H1 (cell line): ENCODE measurements around the gene KRT80. TPM values are rescaled to one million over a fixed set of nuclear protein-coding genes. Genes with fewer than 3 reads are reported as not detected.

ENCODE experiments used
- CTCF ChIA-PET: fragments of 300-600 bp; sonication (Branson Sonifier 250); formaldehyde crosslinking; loops from one replicate; lab custom pipeline; 2021; ENCODE audit not compliant: partially characterized antibody; lab: Charles Lee
- POLR2A ChIA-PET: fragments of 300-600 bp; sonication (Branson Sonifier 250); formaldehyde crosslinking; loops from one replicate; lab custom pipeline; 2021; ENCODE audit warnings: inconsistent platforms; ENCODE audit not compliant: partially characterized antibody; lab: Charles Lee
- DNase-seq, 2 experiments: peaks; one replicate each; pipeline versions ENCODE4 v3.0.0 to v3.0.0-alpha.2; 2010 to 2022; ENCODE audit warnings: low spot score in 2 of 2, low read depth in 1 of 2, mixed read lengths in 1 of 2
- FAIRE-seq: peaks from 2 replicates; lab custom pipeline; 2011; peaks lifted over from hg19 to GRCh38; lab: Jason Lieb, UNC
- H2AFZ ChIP-seq: 2 replicates; pipeline ENCODE4 v1.8.1; 2012; ENCODE audit warnings: low read length, inconsistent platforms
- H2AK5ac ChIP-seq: 2 replicates; pipeline ENCODE4 v1.6.1; 2013; ENCODE audit warnings: low read depth, low read length
- H2BK120ac ChIP-seq: replicated peaks from 2 replicates; pipeline ENCODE3; 2013; ENCODE audit warnings: low read depth, low read length, inconsistent platforms
- H2BK12ac ChIP-seq: 2 replicates; pipeline ENCODE4 v1.6.1; 2013; ENCODE audit warnings: low read depth, low read length
- H2BK15ac ChIP-seq: 2 replicates; pipeline ENCODE4 v1.6.1; 2013; ENCODE audit warnings: low read length
- H2BK20ac ChIP-seq: 2 replicates; pipeline ENCODE4 v1.6.1; 2013; ENCODE audit warnings: low read length
- H2BK5ac ChIP-seq: 2 replicates; pipeline ENCODE4 v1.6.1; 2013; ENCODE audit warnings: low read depth, low read length
- H3K14ac ChIP-seq: 2 replicates; pipeline ENCODE4 v1.6.1; 2013; ENCODE audit warnings: inconsistent platforms; ENCODE audit not compliant: insufficient read length
- H3K18ac ChIP-seq: 2 replicates; pipeline ENCODE4 v1.6.1; 2013; ENCODE audit warnings: low read length; ENCODE audit errors: extremely low read depth
- H3K23ac ChIP-seq: 2 replicates; pipeline ENCODE4 v1.6.1; 2013; ENCODE audit warnings: inconsistent platforms; ENCODE audit not compliant: insufficient read length
- H3K23me2 ChIP-seq: 2 replicates; pipeline ENCODE4 v1.6.1; 2013; ENCODE audit warnings: low read depth, low read length
- H3K27ac ChIP-seq: 2 replicates; pipeline ENCODE4 v1.6.1; 2011; ENCODE audit warnings: low read depth, low read length, inconsistent platforms
- H3K27me3 ChIP-seq, 4 experiments: replicated peaks in 1 of 4; 1 replicate in 1 of 4; 2 replicates in 3 of 4; pipeline versions ENCODE4 v1.6.1 to v1.8.1; 2011 to 2013; ENCODE audit warnings: low read length in 3 of 4, mild to moderate bottlenecking in 3 of 4, inconsistent platforms in 2 of 4, mixed read lengths in 2 of 4, moderate library complexity in 1 of 4; ENCODE audit not compliant: control insufficient read depth in 3 of 4, insufficient read depth in 3 of 4; ENCODE audit errors: extremely low read depth in 1 of 4
- H3K36me3 ChIP-seq, 4 experiments: 2 replicates each; pipeline versions ENCODE4 v1.6.1 to v1.8.1; 2011 to 2013; ENCODE audit warnings: mild to moderate bottlenecking in 4 of 4, low read length in 3 of 4, moderate library complexity in 2 of 4, control low read depth in 1 of 4, inconsistent platforms in 1 of 4; ENCODE audit not compliant: insufficient read depth in 4 of 4, control insufficient read depth in 2 of 4
- H3K4ac ChIP-seq: replicated peaks from 2 replicates; pipeline ENCODE3; 2013; ENCODE audit warnings: low read length, low read depth, mixed read lengths, inconsistent platforms; ENCODE audit not compliant: insufficient read length
- H3K4me1 ChIP-seq, 4 experiments: replicated peaks in 1 of 4; 1 replicate in 1 of 4; 2 replicates in 3 of 4; pipeline versions ENCODE4 v1.6.1 to v1.8.1; 2011 to 2013; ENCODE audit warnings: low read length in 3 of 4, inconsistent platforms in 2 of 4, mixed read lengths in 1 of 4; ENCODE audit not compliant: insufficient read depth in 4 of 4, control insufficient read depth in 3 of 4
- H3K4me2 ChIP-seq, 2 experiments: 2 replicates each; pipeline versions ENCODE4 v1.6.1 to v1.8.1; 2011 to 2013; ENCODE audit warnings: low read depth in 2 of 2, low read length in 2 of 2, control low read depth in 1 of 2, inconsistent platforms in 1 of 2, mild to moderate bottlenecking in 1 of 2; ENCODE audit not compliant: insufficient read depth in 1 of 2
- H3K4me3 ChIP-seq, 4 experiments: fragments of 200-600, 300-600 bp in 1 of 4; sonication (generic), shearing (Covaris generic), sonication (Bioruptor Twin) in 1 of 4; 2 replicates each; pipeline versions ENCODE4 v1.5.1 to v1.8.1; 2011 to 2016; ENCODE audit warnings: low read length in 4 of 4, low read depth in 3 of 4, control low read depth in 2 of 4, inconsistent platforms in 2 of 4, mild to moderate bottlenecking in 2 of 4, mixed read lengths in 1 of 4, moderate library complexity in 1 of 4; ENCODE audit not compliant: insufficient read depth in 2 of 4; ENCODE audit errors: extremely low read depth in 1 of 4
- H3K56ac ChIP-seq: replicated peaks from 2 replicates; pipeline ENCODE3; 2013; ENCODE audit warnings: low read depth, mild to moderate bottlenecking, mixed read lengths, low read length, inconsistent platforms; ENCODE audit not compliant: insufficient read length
- H3K79me1 ChIP-seq: 2 replicates; pipeline ENCODE4 v1.6.1; 2013; ENCODE audit warnings: low read depth, low read length, control low read depth
- H3K79me2 ChIP-seq, 2 experiments: 2 replicates each; pipeline versions ENCODE4 v1.6.1 to v1.8.1; 2012 to 2013; ENCODE audit warnings: low read length in 2 of 2, mild to moderate bottlenecking in 2 of 2, inconsistent platforms in 1 of 2; ENCODE audit not compliant: insufficient read depth in 2 of 2, control insufficient read depth in 1 of 2
- H3K9ac ChIP-seq, 4 experiments: replicated peaks in 1 of 4; 1 replicate in 1 of 4; 2 replicates in 3 of 4; pipeline versions ENCODE4 v1.6.1 to v1.8.1; 2011 to 2013; ENCODE audit warnings: low read depth in 3 of 4, low read length in 3 of 4, control low read depth in 2 of 4, mild to moderate bottlenecking in 2 of 4, moderate library complexity in 2 of 4, inconsistent platforms in 1 of 4; ENCODE audit errors: extremely low read depth in 1 of 4
- H3K9me3 ChIP-seq, 2 experiments: 2 replicates each; pipeline versions ENCODE4 v1.6.1 to v1.8.1; 2012 to 2013; ENCODE audit warnings: mild to moderate bottlenecking in 2 of 2, moderate library complexity in 2 of 2, control low read depth in 1 of 2, inconsistent platforms in 1 of 2, low read depth in 1 of 2, low read length in 1 of 2, mixed read lengths in 1 of 2; ENCODE audit not compliant: insufficient read depth in 2 of 2
- H4K20me1 ChIP-seq, 2 experiments: replicated peaks in 1 of 2; 2 replicates each; pipeline versions ENCODE3 to v1.8.1; 2011 to 2013; ENCODE audit warnings: inconsistent platforms in 2 of 2, low read length in 2 of 2, mild to moderate bottlenecking in 1 of 2; ENCODE audit not compliant: insufficient read depth in 2 of 2, control insufficient read depth in 1 of 2
- H4K5ac ChIP-seq: 2 replicates; pipeline ENCODE4 v1.6.1; 2013; ENCODE audit warnings: low read length, low read depth, mixed read lengths, inconsistent platforms; ENCODE audit not compliant: insufficient read length
- H4K8ac ChIP-seq: 2 replicates; pipeline ENCODE4 v1.8.0; 2013; ENCODE audit warnings: mild to moderate bottlenecking, moderate library complexity, low read length, inconsistent platforms; ENCODE audit not compliant: insufficient read depth; ENCODE audit errors: extremely low read depth
- H4K91ac ChIP-seq: replicated peaks from 2 replicates; pipeline ENCODE3; 2013; ENCODE audit warnings: low read length, mixed read lengths, inconsistent platforms; ENCODE audit not compliant: insufficient read length
- CREB1 ChIP-seq: IDR thresholded peaks from 2 replicates; pipeline ENCODE4 v1.6.1; 2012; ENCODE audit warnings: inconsistent platforms
- CTBP2 ChIP-seq: IDR thresholded peaks from 2 replicates; pipeline ENCODE4 v1.7.0; 2011; ENCODE audit warnings: borderline replicate concordance, mild to moderate bottlenecking, moderate library complexity, mixed read lengths, low read length; ENCODE audit not compliant: insufficient read depth, insufficient read length
- PHF8 ChIP-seq: fragments of 200-600 bp; sonication (generic); conservative IDR thresholded peaks from 2 replicates; pipeline ENCODE4 v1.7.1; 2012; ENCODE audit warnings: low read depth, mild to moderate bottlenecking, inconsistent platforms, low read length, moderate library complexity
- POU5F1 ChIP-seq: IDR thresholded peaks from 2 replicates; pipeline ENCODE4 v1.6.1; 2011; ENCODE audit warnings: low read depth, mild to moderate bottlenecking, low read length, moderate library complexity
- SIN3A ChIP-seq, 2 experiments: IDR thresholded peaks in 1 of 2; conservative IDR thresholded peaks in 1 of 2; 2 replicates each; pipeline ENCODE4 v1.6.1; 2011 to 2012; ENCODE audit warnings: low read length in 2 of 2, improper control_type of control experiment in 1 of 2, low read depth in 1 of 2, mild to moderate bottlenecking in 1 of 2
- SP1 ChIP-seq: IDR thresholded peaks from 2 replicates; pipeline ENCODE4 v1.6.1; 2011; ENCODE audit warnings: low read depth, low read length
- SP2 ChIP-seq: IDR thresholded peaks from 2 replicates; pipeline ENCODE4 v1.6.1; 2012; ENCODE audit warnings: mild to moderate bottlenecking, low read length, inconsistent platforms
- TEAD4 ChIP-seq: IDR thresholded peaks from 2 replicates; pipeline ENCODE4 v1.6.1; 2012; ENCODE audit warnings: low read depth, low read length, inconsistent platforms, mixed read lengths
- WGBS, 2 experiments: shearing (Covaris generic) in 1 of 2; methylation state at CpG; one replicate each; pipeline versions ENCODE4 v1.1.6 to v1.1.7; 2013 to 2015; ENCODE audit warnings: low lambda C conversion rate in 2 of 2, mixed read lengths in 2 of 2, inconsistent platforms in 1 of 2, low coverage in 1 of 2, missing lambda C conversion rate in 1 of 2; ENCODE audit not compliant: insufficient replicate concordance in 2 of 2, insufficient coverage in 1 of 2, insufficient read length in 1 of 2; ENCODE audit errors: extremely low coverage in 1 of 2, missing lambda C conversion rate in 1 of 2; 5-methylcytosine and 5-hydroxymethylcytosine counted together
- polyA plus RNA-seq, 7 experiments: library from polyadenylated mRNA; depleted of rRNA in 3 of 7; stranded (reverse) in 5 of 7; unstranded in 2 of 7; fragments of >200 nt in 5 of 7; fragments of 200-250 nt in 2 of 7; gene quantifications; 1 replicate in 5 of 7; 2 replicates in 1 of 7; 4 replicates in 1 of 7; pipeline versions ENCODE4 v1.2.1 to v1.2.3, GENCODE V29; 2011 to 2013; ENCODE audit warnings: missing spikeins in 2 of 7, mixed read lengths in 2 of 7
- total RNA-seq: library from RNA; stranded (reverse); fragmentation: NEBNext Ultra II Directional; extraction: Animal tissue kit (Norgen Biotek cat#: 25700); gene quantifications from 2 replicates; pipeline ENCODE4 v1.2.1, GENCODE V29; 2021

Gene KRT80
- total and polyA plus RNA-seq, 2 of the 8 experiments (the other 6 are each of a cell fraction or from before 2014, with no cell fraction given): 0.05 TPM; not detected in 1

- POLR2A ChIA-PET: no interaction called here
- Histone ChIP-seq H3K56ac (no peak overlapping the region), H3K27ac (no peak overlapping the region), H3K23ac (no peak overlapping the region), H2BK15ac (no peak overlapping the region), H3K36me3 (no peaks in the 10 kb centered on the region), H3K9ac (no peak overlapping the region), H2BK12ac (0 out of 2 replicates have a peak overlapping the region, but pooled peaks have one; percentile 23), H3K79me1 (no peaks in the 10 kb centered on the region), H3K4me1 (0 out of 7 replicates have a peak, but pooled peaks cover 0 to 2% (median 0%) of the 10 kb centered on the region in 4 experiments), H3K79me2 (no peaks in the 10 kb centered on the region), H2BK5ac (no peak overlapping the region), H3K27me3 (peaks cover 0 to 3% (median under 1%) of the 10 kb centered on the region in 4 experiments; a peak in 2 of 7 replicates), H3K4ac (no peak overlapping the region), H3K4me2 (no peak overlapping the region), H4K91ac (no peak overlapping the region), H3K23me2 (no peaks in the 10 kb centered on the region; the same call in 1 of the 2 replicates), H4K20me1 (peaks cover 0 to 2% of the 10 kb centered on the region in 2 experiments), H3K14ac (no peak overlapping the region), H2BK120ac (no peak overlapping the region), H2AK5ac (no peak overlapping the region), H4K8ac (no peak overlapping the region), H3K4me3 (no peak overlapping the region), H4K5ac (no peak overlapping the region), H3K18ac (no peak overlapping the region), H3K9me3 (no peaks in the 10 kb centered on the region), H2AFZ (no peak overlapping the region), H2BK20ac (no peak overlapping the region)
- WGBS, 2 experiments: 83% methylated on average over 5 of the region's 5 CpGs; no CpG with 5 or more reads in 1 of the 2 experiments
- TF ChIP-seq CREB1: no peak
- TF ChIP-seq PHF8: no peak
- TF ChIP-seq SIN3A (conservative IDR thresholded peaks at IDR 0.05 in 1 of 2, IDR thresholded peaks at IDR 0.05 in 1 of 2; ENCODE audit: low read depth in 1 of 2, low read length in 2 of 2): no peak
- TF ChIP-seq CTBP2: no peak
- TF ChIP-seq POU5F1: no peak
- no peak for TF ChIP-seq SP2
- no peak for TF ChIP-seq TEAD4
- TF ChIP-seq SP1: no peak
- CTCF ChIA-PET: interaction anchor here (0.6 to 5.0 kb wide), 46 partner anchors 8 to 1108 kb away, joined by 3 to 108 read pairs (median 6); partner anchors contain the start of genes KRT5, KRT80, KRT84 and KRT85
- DNase-seq (no peak), FAIRE-seq (no peak)
Observed at GRCh38 chr12:52157566-52158150, 34.2 kb downstream of the KRT80 start.
